HEK293 (cell line): ENCODE data around the gene METTL2B.
"Not testable (repeated sequence)": the region's sequence is repeated elsewhere in the genome, so short reads cannot be mapped to it uniquely, and the experiment has no call there.

Experiments used
- CTCF ChIP-seq: fragments of 450-650 bp; formaldehyde crosslinking; IDR thresholded peaks from 2 replicates; pipeline ENCODE4 v1.5.1; 2016; ENCODE audit warnings: missing biosample characterization, missing genetic modification characterization
- TCF7L2 ChIP-seq: IDR thresholded peaks from 2 replicates; pipeline ENCODE4 v1.6.1; 2011; ENCODE audit warnings: low read depth, mild to moderate bottlenecking, inconsistent platforms, low read length, moderate library complexity, borderline replicate concordance
- ZBTB11 ChIP-seq: fragments of 450-650 bp; formaldehyde crosslinking; conservative IDR thresholded peaks from 2 replicates; pipeline ENCODE4 v1.5.1; 2016; ENCODE audit warnings: low read depth, missing biosample characterization, missing genetic modification characterization
- ZNF121 ChIP-seq: fragments of 450-650 bp; formaldehyde crosslinking; IDR thresholded peaks from 2 replicates; pipeline ENCODE4 v1.5.1; 2016; ENCODE audit warnings: missing biosample characterization, missing genetic modification characterization
- ZNF707 ChIP-seq: fragments of 450-650 bp; formaldehyde crosslinking; IDR thresholded peaks from 2 replicates; pipeline ENCODE4 v1.5.1; 2016; ENCODE audit warnings: missing biosample characterization, missing genetic modification characterization

- not testable (repeated sequence) for TF ChIP-seq TCF7L2; CTCF (tag by site-specific recombination); ZNF707; ZNF121 (tag by site-specific recombination); ZBTB11 (tag by site-specific recombination)
Measured at GRCh38 chr7:128523932-128524524, 47.5 kb downstream of the METTL2B start.
